ENCODE measurements around the gene CHM. TPM values are rescaled to one million over a fixed set of nuclear protein-coding genes. Genes with fewer than 3 reads are reported as not detected.
"Not testable (repeated sequence)": the region's sequence is repeated elsewhere in the genome, so short reads cannot be mapped to it uniquely, and the experiment has no call there.

The CHM gene, protein sequence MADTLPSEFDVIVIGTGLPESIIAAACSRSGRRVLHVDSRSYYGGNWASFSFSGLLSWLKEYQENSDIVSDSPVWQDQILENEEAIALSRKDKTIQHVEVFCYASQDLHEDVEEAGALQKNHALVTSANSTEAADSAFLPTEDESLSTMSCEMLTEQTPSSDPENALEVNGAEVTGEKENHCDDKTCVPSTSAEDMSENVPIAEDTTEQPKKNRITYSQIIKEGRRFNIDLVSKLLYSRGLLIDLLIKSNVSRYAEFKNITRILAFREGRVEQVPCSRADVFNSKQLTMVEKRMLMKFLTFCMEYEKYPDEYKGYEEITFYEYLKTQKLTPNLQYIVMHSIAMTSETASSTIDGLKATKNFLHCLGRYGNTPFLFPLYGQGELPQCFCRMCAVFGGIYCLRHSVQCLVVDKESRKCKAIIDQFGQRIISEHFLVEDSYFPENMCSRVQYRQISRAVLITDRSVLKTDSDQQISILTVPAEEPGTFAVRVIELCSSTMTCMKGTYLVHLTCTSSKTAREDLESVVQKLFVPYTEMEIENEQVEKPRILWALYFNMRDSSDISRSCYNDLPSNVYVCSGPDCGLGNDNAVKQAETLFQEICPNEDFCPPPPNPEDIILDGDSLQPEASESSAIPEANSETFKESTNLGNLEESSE
- polyA plus RNA-seq (2013, experiment 1 of 2; ENCODE audit: insufficient read length): 13.7 TPM
- 15.0 TPM for polyA plus RNA-seq (2013, experiment 2 of 2; ENCODE audit: insufficient read length)

DNA sequence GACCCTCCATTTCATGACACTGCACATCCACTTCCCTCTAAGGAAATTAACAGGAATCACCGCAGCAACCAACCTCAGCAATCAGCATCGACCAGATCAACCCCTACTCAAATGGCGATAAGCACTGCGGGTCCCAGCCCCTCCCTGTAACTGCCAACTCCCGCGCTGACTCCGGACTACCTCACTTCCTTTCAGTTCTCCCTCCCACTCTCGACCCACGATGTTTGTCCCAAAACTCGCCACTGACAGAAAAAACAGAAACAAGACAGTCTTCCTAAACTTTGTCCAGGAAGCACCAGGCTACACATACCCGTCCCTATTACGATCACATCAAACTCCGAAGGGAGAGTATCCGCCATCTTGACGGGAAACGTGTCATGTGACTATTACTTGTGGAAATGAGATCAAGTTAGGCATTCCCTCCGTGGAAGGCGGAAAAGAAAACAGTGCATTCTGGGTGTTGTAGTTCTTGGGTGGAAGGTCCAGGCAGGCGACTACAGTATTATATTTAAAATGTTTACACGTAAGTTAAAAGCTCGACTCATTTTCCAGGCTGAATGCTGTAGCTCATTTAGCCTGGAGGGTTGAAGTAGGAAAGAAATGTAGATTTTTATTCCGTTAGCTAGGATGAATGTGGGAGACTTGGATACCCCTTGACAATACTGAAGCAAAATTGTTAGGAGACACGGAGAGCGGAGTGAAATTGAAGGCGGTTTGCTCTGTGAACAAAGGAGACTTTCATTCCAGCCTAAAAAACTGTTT, at the start of gene CHM:
TSS of gene CHM (minus strand) at position 385 of the 762 bp plus-strand sequence. CDS start at position 359, 26 bp downstream.
- DNase-seq: peak; percentile 81

DNA sequence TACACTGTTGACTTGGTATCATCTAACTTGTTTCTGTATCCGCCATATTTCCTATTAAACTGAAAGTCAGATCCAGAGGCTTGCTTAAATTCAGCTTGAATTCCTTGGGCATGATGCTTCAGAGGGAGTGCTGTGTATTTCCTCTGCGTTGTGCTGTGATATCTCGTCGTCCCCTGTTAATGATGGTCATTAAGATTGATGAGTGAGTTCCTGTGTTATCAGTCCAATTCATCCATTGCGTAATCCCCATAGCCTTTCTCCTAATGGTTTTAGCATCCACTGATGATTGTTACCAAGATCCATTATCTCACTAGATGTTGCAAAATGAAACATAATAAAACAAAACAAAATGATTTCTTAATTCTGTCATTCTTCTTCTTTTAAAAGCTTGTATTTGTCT, 31.3 kb upstream of the CHM start:
- DNase-seq: no peak

- no peak for DNase-seq
Observed at GRCh38 chrX:86066998-86067397, 19.6 kb upstream of the CHM start.

DNA sequence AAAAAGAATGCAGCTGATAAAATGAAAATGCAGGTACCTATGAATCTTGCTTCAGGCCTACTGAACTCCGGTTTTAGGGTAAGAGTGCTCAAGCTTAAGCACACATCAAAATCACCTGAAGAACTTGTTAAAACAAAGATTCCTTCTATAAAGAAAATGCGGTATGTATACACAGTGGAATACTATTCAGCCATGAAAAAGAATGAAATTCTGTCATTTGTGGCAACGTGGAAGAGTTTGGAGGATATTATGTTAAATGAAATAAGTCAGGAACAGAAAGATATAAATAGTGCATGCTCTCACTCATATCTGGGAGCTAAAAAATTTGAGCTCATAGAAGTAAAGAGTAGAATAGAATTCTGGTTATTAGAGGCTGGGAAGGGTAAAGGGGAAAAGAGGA, 14.0 kb upstream of the CHM start:
- no peak for DNase-seq

DNA sequence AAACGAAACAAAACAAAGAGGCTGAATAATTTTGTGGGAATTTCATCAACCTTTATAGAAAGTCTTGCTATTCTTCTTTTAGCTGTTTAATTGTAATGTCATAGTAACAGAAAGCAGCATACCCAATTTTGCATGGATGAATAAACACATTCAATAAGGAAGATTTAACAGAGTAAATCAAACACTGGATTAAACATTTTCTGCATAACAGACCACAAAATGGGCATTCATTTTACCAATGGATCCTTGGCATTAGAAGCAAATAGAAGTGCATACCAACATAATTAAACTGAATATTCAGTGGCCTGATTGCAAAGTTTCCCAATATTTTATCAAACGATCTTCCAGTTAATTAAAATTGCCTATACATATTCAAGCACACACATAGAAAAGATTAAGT, 4.4 kb upstream of the CHM start:
- no peak for DNase-seq

DNA sequence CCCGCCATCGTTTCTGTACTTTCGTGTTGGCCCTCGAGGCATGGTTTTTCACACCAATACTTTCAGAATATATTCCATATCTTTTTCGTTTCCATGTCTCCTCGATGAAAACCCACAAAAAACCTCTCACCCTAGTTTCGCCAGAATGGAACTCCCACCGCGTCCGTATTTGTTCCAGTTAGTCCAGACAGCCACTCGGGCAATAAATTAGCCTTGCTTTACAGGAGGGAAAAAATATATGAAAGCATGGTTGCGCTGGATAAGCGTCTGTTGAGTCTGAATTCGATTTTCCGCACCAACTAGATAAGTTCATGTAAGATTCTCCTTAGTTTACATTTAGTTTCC, 550 bp upstream of the CHM start:
- DNase-seq: no peak

DNA sequence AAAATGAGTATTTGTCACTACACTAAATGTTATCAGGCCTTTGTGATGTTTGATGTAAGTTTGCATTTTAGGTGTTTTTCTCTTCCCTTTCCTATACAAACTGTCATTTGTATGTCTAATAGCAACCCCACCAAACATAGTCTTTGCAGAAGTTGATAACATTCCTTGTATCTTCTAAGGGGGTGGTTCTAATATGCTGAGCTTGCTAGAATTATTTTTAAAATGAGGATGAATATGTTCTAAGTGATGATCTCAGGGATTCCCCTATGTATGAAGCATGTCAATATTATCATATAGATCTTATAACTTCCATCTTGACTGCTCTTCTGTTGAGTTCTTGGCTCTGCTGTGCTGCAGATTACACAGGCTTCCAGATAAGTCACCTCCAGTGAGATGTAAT, 3.1 kb downstream of the CHM start:
- DNase-seq: no peak

GRCh38 chrX:86039625-86040568, 7.5 kb downstream of the CHM start:
- DNase-seq: no peak

DNA sequence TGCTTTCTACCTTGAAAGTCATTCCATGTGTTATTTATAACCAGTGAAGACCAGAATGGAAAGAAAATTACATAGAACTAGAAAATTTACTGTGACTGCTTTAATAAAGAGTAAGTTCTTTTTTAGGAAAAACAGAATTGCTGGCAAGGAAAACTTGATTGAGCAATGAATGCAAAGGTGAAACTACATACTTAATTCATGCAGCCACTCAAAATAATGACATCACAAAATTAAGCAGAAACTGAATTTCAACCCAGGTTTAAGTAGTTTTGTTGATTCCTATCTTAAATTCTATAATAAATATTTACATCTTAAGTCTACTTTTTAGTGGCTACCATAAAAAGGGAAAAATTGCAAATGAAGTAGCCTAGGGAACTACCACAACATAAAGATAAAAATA, 14.0 kb downstream of the CHM start:
- DNase-seq: no peak

- peak; percentile 37 for DNase-seq
Observed at GRCh38 chrX:86028681-86029080, 18.7 kb downstream of the CHM start.

GRCh38 chrX:86023811-86024210, 23.5 kb downstream of the CHM start:
- no peak for DNase-seq

DNA sequence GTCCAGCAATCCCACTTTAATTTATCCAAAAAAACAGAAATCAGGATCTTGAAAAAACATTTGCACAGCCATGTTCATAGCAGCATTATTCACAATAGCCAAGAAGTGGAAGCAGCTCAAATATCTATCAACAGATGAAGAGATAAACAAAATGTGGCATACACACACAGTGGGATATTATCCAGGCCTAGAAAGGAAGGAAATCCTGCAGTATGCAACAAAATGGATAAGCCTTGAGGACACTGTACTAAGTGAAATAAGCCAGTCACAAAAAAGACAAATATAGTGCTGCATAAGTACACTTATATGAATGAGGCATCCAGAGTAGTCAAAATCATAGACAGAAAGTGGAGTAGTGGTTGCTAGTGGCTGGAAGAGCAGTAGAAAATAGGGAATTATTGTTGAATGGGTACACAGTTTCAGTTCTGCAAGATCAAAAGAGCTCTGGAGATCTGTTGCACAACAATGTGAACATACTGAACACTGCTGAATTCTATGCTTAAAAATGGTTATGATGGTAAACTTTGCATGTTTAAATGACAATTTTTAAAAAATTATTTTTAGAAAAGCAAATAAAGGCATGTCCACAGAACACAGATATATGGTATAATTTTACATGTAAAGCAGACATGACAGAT, 25.6 kb downstream of the CHM start:
- DNase-seq: no peak

DNA sequence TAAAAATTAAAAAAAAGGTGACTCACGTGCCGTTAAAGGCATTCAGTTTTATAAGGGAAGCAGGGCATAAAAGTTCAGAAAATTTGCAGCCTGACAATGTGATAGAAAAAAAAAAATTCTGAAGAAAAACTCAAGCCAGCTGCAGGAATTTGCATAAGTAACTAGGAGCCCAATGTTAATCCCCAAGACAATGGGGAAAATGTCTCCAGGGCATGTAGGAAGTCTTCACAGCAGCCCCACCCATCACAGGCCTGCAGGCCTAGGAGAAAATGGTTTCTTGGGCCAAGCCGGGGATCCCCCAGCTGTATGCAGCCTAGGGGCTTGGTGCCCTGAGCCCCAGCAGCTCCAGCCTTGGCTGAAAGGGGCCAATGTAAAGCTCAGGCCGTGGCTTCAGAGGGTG, 31.2 kb downstream of the CHM start:
- DNase-seq: no peak

DNA sequence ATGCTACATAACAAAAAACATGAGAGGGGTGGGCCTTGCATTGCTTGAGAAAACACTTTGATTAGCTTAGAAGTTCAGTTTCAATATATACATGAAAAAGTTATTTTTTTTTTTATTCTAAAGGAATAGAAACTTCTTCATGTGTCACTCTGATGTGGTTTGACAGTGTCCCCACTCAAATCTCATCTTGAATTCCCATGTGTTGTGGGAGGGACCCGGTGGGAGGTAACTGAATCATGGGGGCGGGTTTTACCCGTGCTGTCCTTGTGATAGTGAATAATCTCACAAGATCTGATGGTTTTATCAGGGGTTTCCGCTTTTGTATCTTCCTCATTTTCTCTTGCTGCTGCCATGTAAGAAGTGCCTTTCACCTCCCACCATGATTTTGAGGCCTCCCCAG, 32.4 kb downstream of the CHM start:
- not testable (repeated sequence) for DNase-seq

DNA sequence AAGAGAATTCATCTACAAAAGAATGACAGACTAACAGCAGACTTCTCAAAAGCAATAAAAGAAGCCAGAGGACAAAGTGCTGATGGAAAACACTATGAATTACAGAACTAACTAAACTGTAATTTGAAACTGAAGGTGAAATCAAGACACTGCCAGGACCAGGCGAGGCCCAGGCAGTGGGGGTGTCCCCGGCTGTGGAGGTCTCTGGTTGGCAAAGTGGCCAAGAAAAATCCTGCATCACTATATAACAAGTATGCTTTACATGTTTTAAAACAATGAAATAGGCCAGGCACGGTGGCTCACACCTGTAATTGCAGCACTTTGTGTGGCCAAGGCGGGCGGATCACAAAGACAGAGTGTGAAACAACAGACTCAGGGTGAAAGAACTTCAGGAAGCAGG, 32.9 kb downstream of the CHM start:
- no peak for DNase-seq

GRCh38 chrX:86013792-86014191, 33.6 kb downstream of the CHM start:
- no peak for DNase-seq

GRCh38 chrX:86012188-86012587, 35.2 kb downstream of the CHM start:
- DNase-seq: no peak

DNA sequence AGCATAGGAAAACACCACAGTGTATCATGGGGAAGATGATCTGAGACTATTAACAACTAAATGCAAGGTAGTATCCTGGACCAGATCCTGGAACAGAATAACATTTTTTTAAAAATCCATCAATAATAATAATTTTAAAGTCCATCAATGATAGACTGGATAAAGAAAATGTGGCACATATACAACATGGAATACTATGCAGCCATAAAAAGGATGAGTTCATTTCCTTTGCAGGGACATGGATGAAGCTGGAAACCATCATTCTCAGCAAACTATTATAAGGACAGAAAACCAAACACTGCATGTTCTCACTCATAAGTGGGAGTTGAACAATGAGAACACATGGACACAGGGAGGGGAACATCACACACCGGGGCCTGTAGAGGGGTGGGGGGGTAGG, 37.6 kb downstream of the CHM start:
- not testable (repeated sequence) for DNase-seq

GRCh38 chrX:86007891-86008290, 39.5 kb downstream of the CHM start:
- DNase-seq: not testable (repeated sequence)

DNA sequence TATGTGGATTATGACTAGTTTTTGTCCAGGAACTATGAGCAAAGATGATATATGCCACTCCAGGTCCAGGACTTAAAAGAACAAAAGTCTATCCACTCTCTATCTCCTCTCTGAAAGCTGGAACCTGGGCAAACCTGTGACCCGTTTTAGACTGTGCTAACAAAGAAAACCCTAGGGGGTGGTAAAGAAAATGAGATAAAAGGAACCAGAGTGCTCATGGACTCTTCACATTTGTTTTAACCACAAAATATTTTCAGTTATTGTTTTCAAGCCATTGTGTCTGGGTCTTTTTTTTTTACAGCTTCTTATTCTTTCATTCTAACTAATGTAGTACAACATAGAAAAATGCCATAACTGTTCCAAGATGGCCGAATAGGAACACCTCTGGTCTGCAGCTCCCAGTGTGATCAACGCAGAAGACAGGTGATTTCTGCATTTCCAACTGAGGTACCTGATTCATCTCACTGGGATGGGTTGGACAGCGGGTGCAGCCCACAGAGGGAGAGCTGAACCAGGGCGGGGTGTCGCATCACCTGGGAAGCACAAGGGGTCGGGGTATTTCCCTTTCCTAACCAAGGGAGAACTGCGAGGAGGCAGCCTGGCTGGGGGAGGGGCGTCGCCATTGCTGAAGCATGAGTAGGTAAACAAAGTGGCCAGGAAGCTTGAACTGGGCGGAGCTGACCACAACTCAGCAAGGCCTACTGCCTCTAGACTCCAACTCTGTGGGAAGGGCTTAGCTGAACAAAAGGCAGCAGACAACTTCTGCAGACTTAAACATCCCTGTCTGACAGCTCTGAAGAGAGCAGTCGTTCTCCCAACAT, 45.1 kb downstream of the CHM start:
- peak; percentile 34 for DNase-seq

DNA sequence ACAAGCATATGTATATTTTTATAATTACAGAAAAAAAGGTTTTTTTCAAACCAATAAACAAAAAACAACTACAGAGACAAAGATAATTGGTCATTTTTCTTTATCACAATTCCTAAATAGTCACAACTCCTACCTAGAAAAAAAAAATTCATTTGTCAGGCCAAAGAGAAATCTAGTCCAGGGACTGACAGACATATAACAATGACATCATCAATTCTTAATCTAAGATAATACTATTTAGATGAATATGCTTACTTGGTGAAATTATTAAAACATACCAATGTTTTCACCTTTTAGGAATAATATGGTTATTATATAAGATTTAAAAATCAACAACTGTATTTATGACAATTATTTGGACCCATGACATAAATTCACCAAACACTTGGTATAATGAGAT, 48.4 kb downstream of the CHM start:
- no peak for DNase-seq

Data from fibroblast of skin of scalp (primary cell).